ENCODE measurements around the gene ATXN7L1.

ATXN7L1 gene

DNA sequence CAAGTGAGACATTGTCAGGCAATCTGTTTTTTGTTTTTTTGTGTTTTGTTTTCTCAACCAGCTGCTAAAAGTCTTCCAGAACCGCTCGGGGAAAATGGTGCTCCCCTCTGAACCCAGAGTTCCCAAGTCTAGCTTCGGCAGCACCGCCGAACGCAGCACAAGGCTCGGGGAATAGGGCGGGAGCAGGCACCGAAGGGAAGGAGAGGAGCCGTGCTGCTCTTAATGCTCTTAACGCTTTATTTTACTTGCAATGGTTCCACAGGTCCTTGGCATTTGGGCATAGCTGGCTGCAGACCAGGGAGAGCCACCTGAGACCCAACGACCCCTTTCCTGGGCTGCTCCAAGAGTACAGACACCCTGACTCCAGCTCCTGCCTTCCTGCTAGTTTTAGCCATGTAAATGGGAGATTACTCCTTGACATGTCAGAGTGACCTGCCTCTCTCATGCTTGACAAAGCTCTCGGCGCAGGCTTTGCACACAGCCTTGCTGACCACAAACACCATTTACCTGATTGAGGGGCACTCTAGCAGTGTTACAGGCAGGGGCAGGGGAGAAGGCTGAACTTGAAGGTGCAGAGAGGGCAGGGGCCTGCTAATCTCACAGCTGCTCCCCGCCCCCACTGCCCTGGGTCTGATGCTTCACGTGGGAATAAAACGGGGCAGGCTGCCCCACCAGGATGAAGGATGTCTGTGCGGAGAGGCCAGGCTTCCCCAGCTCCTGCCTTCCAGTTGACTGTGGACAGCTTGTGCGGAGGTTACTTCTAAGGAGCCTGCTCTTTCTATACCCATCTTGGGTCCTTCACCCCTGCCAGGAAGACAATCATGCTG, 236.5 kb downstream of the ATXN7L1 start:
- DNase-seq, result no peak

DNA sequence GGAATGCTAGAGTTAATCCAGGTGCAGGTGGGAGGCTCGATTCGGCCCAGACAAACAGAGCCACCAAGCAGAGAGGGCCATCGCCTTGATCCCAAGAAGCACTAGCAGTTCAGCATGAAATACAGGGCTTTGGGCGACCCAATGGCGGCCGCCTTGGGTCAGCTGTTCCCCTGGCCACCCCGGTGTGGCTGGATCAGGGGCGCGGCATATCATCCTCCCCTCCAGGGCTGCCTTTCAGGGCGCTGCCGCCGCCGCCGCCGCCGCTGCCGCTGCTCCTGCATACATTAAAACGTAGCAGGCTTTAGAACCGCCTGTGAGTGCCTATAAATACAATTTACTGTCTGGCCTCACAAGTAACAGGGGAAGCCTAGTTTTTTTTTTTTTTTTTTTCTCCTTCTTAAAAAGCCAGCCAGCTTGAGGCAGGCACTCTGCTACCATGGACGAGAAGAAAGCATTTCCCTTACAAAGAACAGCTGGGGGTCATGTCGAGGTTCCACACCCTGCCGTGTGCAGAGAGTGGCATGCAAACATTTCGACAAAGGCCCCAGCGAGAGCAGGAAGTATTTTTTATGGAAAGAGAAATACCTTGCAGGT, 237.4 kb downstream of the ATXN7L1 start:
- peak; percentile 82 for DNase-seq

DNA sequence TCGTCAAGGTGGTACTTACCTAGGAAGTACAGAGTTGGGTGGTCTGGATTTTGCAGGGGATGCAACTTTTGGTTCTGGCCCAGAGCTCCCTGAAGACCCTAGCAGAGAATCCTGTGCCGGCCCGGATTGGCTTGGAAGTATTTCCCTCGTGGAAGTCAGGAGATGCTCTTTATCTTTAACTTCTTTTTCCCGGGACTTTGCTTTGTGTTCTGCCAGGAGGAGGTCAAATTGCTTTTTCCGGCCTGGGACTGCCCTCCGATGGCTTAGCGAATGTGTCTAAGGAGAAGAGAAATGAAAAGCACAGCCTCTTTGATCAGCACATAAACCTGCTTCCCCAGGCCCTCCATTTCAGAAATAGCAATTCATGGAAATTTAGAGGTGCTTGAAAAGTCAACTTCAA, 238.1 kb downstream of the ATXN7L1 start:
- no peak for DNase-seq

DNA sequence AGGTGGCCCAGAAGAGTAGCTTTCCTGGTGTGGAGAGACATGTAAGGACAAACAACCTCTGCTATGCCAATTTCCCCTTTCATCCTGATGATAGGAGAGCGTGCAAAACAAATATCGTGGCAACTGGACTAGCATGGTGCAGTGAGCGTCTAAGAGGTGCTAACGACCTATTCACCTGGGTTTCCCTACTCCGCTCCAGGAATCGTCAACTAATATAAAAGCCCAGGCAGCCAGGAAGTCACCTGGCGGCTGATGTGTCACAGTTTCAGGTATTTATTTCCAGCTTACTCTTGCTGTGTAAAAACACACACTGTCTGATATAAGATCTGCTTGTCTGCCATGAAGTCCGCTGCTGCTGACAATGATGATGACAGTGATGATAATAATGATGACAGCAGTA, 238.6 kb downstream of the ATXN7L1 start:
- peak; percentile 54 for DNase-seq

DNA sequence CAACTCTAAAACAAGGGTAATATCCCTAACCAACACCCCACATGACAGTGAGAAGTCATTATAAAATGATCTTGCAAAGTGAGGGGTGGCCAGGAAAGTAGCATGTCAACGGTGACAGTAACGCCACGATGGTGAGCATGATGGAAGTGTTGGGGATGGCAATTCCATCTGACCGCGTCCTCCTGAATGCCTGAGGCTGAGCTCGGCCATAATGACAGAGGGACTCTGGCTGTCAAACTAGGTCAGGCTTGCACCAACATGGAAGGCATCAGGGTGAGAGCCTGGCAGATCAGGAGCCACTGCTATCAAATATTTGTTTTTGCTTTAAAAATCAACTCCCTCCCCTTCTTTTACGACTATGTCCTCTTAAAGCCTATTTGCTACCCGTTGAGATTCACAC, 239.4 kb downstream of the ATXN7L1 start:
- DNase-seq, result no peak

DNA sequence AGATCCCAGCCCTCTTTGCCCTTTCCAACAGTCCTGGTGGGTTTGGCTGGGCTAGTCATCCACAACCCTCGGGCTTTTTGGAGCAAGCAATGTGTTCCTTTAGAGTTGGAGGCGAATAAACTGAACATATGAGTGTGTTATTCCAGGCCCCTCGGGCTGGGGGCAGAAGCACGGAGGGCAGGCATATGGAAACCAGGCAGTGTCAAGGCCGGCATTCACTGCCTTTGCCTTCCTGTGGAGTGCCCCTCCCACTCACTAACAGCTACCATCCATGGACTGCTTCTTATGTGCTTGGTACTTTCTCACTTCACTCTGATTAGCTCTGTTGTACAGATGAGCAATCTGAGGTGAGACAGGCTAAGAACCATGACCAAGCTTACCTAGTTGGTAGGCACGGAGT, 241.2 kb downstream of the ATXN7L1 start:
- no peak for DNase-seq

DNA sequence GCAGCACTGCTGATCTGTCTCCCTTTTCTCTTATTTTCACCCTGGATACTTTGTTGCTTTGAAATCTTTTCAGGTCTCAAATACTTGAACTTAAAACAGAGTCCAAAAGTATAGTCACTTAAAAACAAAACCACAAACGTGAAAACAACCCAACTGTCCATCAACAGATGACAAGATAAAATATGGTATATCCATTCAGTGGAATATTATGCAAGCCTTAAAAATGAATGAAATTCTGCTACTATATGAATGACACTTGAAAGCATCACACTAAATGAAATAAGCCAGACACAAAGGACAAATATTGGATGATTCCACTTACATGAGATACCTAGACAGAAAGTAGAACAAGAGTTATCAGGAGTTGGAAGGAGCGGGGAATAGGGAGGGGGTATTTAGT, 250.4 kb downstream of the ATXN7L1 start:
- no peak for DNase-seq

DNA sequence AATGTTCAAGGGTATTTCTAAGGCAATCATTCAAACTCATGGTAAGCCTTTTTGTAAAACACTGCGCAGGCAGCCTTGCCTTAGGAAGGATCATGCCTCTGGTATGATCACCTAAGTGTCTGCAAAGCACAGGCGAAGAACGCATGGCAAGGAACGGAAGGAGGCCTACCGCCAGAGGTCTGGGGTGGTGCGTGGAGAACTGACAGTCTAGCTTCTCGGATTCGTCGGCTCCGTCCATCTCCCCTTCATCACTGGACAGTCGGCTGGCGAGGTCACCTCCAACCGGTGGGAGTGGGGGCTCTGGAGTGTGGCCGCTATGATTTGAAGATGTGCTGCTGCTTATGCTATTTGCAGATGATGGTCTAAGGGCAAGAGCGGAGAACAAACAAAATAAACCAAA, 252.5 kb downstream of the ATXN7L1 start:
- DNase-seq, result no peak

DNA sequence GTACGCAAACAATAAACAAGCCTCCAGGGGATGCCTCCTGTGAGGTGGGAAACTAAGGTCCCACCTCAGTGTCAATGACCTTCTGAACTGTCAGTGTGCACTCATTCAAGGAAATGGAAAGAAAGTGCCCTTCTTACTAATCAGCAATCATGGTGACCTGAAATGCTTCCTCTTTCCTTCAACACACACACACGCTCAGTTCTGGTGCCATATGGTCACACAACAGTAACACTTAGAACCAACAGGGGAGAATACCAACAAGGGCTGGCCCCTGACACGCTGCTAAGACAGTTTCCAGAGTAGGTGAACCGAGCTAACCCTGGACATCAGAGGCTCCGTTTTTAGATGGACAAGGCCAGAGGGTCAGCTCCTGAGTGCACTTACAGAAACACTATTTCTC, 253.0 kb downstream of the ATXN7L1 start:
- no peak for DNase-seq

DNA sequence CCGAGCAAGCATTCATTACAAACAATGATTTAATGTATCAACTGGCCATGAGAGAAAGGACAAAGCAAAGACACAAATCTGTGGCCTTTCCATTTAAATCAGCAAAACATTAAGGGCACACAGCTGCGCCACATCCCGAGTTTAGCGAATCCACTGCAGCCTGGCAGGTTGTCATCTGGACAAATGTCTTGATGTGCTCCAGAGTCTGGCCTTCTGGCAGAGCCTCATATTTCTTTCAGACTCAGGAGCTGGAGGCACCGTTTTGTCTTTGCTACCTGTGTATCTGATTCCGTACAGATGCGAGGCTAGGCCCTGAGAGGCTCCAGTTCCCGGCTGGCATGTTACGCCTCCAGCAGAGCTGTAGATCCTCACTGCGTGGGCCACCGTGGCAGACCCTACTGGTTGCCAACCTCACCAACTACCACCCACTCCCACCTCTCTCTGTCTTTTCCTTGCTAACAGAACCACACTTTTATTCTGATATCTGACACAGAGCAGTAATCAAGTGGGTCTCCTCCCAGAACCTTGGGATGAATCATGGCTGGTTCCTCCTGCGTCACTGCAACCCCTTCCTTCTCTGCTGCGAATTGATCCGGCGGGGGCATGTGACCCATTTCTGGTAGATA, 254.2 kb downstream of the ATXN7L1 start:
- no peak for DNase-seq

DNA sequence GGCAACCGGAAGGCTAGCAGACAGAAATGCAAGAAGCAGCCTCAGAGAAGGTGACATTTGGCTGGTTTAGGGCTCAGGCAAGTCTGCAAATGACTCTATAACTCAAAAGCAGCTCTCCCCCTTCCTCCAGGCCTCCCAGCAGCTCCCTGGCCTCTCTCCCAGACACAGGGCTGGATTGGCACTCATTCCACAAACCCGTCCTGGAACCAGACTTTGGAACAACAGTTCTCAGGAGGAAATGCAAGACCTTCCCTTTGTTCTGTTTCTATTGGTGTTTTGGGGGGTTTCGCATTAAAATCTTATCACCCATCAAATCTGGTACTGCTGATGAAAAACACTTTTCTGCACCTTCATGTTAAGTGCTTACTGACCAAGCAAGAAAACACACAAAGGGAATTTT, 254.8 kb downstream of the ATXN7L1 start:
- no peak for DNase-seq

DNA sequence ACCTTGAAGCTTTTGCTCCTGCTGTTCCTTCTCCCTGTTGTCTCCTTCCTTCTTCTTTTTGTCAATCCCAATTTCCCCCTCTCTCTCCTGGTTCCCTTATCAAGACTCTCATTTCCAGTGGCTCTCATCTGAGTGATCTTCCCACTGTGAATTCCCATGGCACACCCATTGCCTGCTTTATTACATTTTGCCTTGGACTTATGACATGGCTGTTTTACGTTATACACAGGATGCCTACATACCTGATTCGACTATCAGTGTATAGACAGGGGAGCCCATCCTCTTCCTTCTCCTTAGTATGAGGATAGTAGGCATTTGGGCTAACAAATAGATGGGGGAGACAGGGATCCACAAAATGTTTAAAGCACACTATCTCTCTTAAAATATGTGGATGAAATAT, 255.2 kb downstream of the ATXN7L1 start:
- DNase-seq, result no peak

DNA sequence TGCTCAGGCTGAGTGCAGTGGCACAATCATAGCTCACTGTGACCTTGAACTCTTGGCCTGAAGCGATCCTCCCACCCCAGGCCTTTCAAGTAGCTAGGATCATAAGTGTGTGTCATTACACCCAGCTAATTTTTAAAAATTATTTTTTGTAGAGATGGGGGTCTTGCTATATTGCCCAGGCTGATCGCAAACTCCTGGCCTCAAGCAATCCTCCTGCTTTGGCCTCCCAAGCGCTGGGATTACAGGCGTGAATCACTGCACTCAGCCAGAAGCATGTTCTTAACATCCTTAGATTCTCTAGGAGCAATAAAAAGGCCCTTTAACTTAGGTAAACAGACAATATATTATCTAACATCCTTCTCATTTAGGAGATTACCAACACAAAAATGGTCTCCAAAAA, 256.8 kb downstream of the ATXN7L1 start:
- no peak for DNase-seq

DNA sequence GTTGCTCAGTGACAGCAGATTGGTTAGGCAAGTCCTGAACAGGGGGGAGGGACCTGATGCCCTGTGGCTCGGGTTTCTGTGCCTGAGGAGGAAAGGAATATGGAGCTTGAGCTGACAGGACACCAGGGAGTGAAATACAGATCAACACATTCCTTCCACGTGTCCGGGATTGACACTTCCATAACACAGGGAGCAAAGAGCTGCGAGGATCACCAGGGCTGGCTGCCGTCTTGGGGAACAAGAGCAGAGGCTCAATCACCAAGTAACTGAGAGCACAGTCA, 258.4 kb downstream of the ATXN7L1 start:
- peak; percentile 24 for DNase-seq

DNA sequence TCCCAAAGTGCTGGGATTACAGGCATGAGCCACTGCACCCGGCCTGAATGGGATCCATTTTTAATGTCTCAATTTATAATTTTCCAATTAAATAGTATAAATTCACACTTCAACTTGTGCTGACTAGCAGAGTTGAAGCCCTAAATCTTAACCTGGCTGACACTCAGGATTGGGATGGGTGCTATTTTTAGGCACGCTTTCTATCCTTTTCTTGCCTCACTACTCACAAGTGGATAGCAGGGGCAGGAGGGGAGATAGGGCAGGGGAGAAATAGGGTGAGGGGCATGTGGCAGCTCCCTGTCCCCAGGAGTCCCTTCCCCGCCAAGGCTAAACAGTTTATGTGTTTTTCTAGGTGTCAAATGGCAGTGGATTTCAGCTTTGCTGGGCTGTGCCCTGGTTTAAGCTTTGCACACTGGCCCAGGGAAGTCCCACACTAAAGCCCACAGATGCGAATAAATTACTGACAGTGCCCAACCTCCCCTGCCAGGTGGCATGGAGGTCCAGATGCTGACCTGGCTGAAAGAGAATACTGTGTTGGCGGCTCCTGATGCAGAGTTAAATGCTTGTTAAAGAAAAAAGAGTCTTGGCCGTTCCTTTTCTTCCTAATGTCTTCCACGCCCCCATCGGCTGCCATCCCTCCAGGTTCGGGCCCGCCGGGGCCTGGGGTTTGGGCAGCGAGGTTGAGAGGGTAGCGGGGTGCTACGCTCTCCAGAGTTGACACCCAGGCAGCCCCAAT, 259.0 kb downstream of the ATXN7L1 start:
- peak; percentile 13 for DNase-seq

DNA sequence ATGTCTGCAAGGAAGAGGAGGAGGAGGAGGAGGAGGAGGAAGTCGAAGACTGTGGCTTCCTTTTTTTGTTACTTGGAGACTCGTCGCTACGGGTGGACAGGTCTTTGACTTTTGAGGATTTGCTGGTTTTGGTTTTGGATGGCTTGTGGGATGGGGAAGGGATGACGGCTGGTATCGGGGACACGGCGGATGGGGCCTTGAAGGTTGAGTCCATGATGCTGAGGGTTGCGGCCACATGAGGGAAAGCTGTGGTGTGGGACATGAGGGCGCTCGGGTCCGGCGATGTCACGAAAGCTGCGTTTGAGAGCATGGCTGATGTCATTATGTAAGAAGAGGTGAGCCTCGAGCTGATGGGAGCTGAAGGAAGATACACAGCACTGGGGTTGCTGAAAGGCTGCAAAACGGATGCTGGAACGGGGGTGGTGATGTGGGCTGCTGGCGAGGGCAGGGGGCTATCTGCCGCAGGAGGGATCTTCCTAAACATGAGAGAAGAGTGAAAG, 262.0 kb downstream of the ATXN7L1 start:
- no peak for DNase-seq

DNA sequence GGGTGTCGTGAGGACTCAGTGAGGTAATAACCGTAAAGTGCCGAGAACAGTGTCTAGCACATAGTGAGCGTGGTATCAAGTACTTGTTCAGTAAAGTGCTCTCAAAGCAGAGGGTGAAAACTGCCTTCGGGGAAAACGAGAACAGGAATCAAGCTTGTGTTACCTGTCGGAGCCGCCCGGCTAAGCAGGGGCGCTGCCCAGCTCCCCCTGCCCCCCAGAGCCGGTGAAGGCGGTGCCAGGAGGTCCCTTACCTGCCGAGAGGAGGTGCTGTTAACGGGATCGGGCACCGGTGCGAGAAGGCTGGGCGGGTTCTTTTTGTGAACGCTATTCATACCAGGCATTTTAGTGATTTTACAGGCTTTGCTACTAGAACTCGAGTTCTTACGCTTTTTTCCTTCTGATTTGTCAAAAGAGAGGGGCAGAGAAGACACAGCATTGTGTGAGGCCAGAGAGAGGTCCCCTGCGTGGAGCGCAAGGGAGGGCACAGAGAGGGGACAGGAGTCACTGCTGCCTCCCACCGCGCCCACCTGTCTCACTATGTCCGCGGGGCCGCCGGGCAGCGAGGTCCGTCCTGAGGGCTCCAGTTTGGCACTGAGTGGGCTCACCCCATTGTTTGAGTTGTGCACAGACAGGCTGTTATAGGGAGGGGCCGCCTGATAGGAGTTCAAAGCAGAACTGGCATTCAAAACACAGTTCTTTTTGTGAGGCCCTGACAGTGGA, 262.6 kb downstream of the ATXN7L1 start:
- no peak for DNase-seq

DNA sequence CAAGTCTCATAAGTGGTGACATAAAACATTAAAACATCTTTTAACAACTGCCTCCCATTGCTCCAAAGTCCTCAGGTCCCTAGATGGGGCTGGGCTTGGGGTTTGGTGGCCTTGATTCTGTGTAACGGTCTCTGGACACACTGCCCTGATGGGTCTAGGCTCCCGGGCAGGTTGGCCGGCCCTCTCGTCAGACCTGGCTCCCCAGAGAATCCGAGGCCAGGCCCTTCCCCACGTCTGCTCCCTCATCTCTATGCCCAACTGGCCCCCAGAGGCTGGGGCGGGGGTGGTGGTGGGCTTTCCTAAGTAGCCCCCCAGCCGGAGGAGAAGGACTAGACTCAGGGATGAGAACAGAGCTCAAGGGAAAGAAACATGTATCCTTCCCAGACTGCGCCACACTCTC, 263.6 kb downstream of the ATXN7L1 start:
- no peak for DNase-seq

DNA sequence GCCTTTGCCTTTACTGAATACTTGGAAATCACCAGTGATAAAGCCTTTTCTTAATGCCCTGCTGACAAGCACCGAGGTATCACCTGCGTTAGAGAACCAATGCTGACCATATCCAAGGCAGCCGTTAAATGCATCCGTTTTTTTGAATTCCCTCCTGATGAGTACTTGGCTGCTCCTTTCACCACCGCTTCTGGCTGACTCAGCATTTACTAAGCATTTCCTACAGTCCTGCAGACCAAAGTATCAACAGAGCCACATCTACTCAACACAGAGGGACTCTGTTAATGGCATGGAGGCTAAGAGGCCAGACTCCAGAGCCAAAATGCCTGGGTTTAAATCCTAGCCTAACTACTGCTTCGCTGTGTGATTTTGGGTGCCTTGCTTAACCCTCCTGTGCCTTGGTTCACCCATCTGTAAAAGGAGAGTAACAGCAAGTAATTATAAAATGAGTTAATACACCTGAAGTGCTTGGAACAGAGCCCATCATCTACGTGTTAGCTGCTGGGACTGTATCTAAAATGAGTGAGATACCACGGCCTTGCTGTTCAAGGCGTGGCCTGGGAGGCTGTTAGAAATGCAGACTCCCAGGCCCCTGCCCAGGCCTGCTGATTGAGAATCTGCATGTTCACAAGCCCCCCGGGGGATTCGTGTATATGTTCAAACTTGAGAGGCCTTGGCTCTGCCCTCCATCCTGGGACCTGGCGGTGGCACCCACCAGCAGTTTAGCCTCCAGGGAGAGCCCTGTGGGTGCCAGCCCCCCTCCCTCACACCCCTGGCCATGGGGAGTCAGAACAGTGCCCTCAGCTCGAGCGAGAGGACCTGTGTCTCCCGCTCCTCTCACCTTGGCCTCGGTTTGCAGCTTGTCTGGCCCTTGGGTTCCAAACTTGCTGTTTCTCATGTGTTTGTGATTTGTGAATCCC, 264.3 kb downstream of the ATXN7L1 start:
- DNase-seq, result no peak

DNA sequence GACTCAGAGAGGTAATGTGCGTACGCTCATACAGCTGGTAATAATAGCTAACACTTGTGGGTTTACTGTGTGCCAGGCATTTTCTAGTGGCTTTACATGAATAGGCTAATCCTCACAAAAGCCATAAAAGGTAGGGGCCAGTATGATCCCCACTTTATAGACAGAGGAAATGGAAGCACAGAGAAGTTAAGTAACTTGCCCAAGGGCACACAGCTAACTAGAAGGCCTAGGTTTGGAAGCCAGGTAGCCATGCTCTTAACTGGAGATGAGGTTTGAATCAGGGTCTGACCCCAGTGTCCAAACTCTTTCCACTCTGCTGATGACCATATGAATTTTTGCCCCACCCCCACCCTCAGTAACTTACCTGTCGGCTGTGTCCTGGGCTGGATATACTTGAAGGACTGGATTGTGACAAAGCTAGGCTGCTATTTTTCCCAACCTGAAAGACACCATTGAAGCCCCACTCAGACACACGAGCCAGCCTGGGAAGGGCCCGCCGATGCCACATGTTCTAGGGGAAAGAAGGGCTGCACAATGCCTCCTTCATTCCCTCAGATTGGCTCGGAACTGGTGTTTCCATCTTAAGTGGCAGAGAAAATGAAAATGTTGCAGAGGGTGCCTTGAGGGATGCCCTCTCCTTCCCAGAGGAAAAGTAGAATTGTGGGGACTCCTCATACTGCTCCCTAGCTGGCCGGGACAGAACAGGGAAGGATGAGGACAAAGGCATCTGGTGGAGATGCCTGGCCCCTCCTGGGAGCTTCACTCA, 266.1 kb downstream of the ATXN7L1 start:
- DNase-seq, result no peak
